ENCODE measurements around the gene TRIM44.

Gene TRIM44

DNA sequence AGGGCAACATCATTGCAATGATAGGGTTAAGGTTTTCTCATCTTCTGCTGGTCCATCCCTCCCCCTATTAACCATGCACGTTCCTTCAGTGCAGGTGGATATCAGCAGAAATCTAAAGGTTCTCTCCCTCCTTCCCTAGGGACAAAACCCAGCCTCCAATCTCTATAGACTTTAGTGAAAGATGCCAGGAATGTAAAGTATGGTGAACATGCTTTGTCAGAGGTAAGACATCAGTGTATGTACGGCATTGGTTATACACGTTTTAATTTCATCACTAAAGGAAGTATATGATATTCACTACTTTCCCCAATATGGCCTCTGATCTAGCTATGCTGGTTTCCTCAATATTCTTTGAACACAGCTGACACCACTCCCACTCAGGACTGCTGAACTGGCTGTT is 200.1 kb downstream of the TRIM44 start:
- DNase-seq = no peak

DNA sequence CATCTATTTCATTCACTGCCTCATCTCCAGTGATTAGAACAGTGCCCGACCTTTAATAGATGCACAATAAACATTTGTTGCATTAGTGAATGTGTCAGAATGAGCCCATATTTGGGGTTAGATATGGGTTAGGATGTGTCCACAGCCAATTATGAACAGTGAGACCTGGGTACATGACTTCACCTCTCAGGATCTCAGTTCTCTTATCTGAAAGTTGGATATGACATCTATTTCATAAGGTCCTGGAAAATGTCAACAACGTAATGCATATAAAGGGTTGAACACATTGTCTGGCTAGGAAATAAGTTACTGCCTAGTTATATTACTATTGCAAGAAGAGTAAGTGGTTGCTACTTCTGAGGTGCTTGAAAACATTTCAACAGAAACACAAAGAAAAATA is 201.6 kb downstream of the TRIM44 start:
- DNase-seq = no peak

DNA sequence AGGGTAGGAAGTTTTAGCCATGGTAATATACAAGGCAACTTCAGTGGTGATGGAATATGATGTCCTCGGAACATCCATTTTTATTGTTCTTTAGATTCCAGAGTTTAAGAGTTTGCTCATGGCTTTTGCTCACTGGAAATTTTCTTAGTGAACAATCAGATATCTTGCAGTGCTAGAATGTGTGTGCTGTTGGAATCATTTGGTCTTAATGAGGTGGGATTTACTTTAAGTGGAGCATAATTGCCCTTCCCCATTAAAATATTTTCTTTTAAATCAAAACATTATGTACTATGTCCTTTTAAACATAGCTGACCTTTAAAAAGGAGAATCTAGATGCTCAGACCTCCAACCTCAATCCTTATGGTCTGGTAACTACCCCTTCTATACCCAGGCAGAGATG is 204.0 kb downstream of the TRIM44 start:
- DNase-seq = no peak
